H1 (cell line): ENCODE data around the gene CLIC2. TPM values are rescaled to one million over a fixed set of nuclear protein-coding genes. Genes with fewer than 3 reads are reported as not detected.

Experiments used
- CTCF ChIA-PET: fragments of 300-600 bp; sonication (Branson Sonifier 250); formaldehyde crosslinking; loops from one replicate; lab custom pipeline; 2021; ENCODE audit not compliant: partially characterized antibody; lab: Charles Lee
- POLR2A ChIA-PET: fragments of 300-600 bp; sonication (Branson Sonifier 250); formaldehyde crosslinking; loops from one replicate; lab custom pipeline; 2021; ENCODE audit warnings: inconsistent platforms; ENCODE audit not compliant: partially characterized antibody; lab: Charles Lee
- DNase-seq, 2 experiments: peaks; one replicate each; pipeline versions ENCODE4 v3.0.0 to v3.0.0-alpha.2; 2010 to 2022; ENCODE audit warnings: low spot score in 2 of 2, low read depth in 1 of 2, mixed read lengths in 1 of 2
- FAIRE-seq: peaks from 2 replicates; lab custom pipeline; 2011; peaks lifted over from hg19 to GRCh38; lab: Jason Lieb, UNC
- H2AFZ ChIP-seq: 2 replicates; pipeline ENCODE4 v1.8.1; 2012; ENCODE audit warnings: low read length, inconsistent platforms
- H2AK5ac ChIP-seq: 2 replicates; pipeline ENCODE4 v1.6.1; 2013; ENCODE audit warnings: low read depth, low read length
- H2BK120ac ChIP-seq: replicated peaks from 2 replicates; pipeline ENCODE3; 2013; ENCODE audit warnings: low read depth, low read length, inconsistent platforms
- H2BK12ac ChIP-seq: 2 replicates; pipeline ENCODE4 v1.6.1; 2013; ENCODE audit warnings: low read depth, low read length
- H2BK15ac ChIP-seq: 2 replicates; pipeline ENCODE4 v1.6.1; 2013; ENCODE audit warnings: low read length
- H2BK20ac ChIP-seq: 2 replicates; pipeline ENCODE4 v1.6.1; 2013; ENCODE audit warnings: low read length
- H2BK5ac ChIP-seq: 2 replicates; pipeline ENCODE4 v1.6.1; 2013; ENCODE audit warnings: low read depth, low read length
- H3K14ac ChIP-seq: 2 replicates; pipeline ENCODE4 v1.6.1; 2013; ENCODE audit warnings: inconsistent platforms; ENCODE audit not compliant: insufficient read length
- H3K18ac ChIP-seq: 2 replicates; pipeline ENCODE4 v1.6.1; 2013; ENCODE audit warnings: low read length; ENCODE audit errors: extremely low read depth
- H3K23ac ChIP-seq: 2 replicates; pipeline ENCODE4 v1.6.1; 2013; ENCODE audit warnings: inconsistent platforms; ENCODE audit not compliant: insufficient read length
- H3K23me2 ChIP-seq: 2 replicates; pipeline ENCODE4 v1.6.1; 2013; ENCODE audit warnings: low read depth, low read length
- H3K27ac ChIP-seq: 2 replicates; pipeline ENCODE4 v1.6.1; 2011; ENCODE audit warnings: low read depth, low read length, inconsistent platforms
- H3K27me3 ChIP-seq, 4 experiments: replicated peaks in 1 of 4; 1 replicate in 1 of 4; 2 replicates in 3 of 4; pipeline versions ENCODE4 v1.6.1 to v1.8.1; 2011 to 2013; ENCODE audit warnings: low read length in 3 of 4, mild to moderate bottlenecking in 3 of 4, inconsistent platforms in 2 of 4, mixed read lengths in 2 of 4, moderate library complexity in 1 of 4; ENCODE audit not compliant: control insufficient read depth in 3 of 4, insufficient read depth in 3 of 4; ENCODE audit errors: extremely low read depth in 1 of 4
- H3K36me3 ChIP-seq, 4 experiments: 2 replicates each; pipeline versions ENCODE4 v1.6.1 to v1.8.1; 2011 to 2013; ENCODE audit warnings: mild to moderate bottlenecking in 4 of 4, low read length in 3 of 4, moderate library complexity in 2 of 4, control low read depth in 1 of 4, inconsistent platforms in 1 of 4; ENCODE audit not compliant: insufficient read depth in 4 of 4, control insufficient read depth in 2 of 4
- H3K4ac ChIP-seq: replicated peaks from 2 replicates; pipeline ENCODE3; 2013; ENCODE audit warnings: low read length, low read depth, mixed read lengths, inconsistent platforms; ENCODE audit not compliant: insufficient read length
- H3K4me1 ChIP-seq, 4 experiments: replicated peaks in 1 of 4; 1 replicate in 1 of 4; 2 replicates in 3 of 4; pipeline versions ENCODE4 v1.6.1 to v1.8.1; 2011 to 2013; ENCODE audit warnings: low read length in 3 of 4, inconsistent platforms in 2 of 4, mixed read lengths in 1 of 4; ENCODE audit not compliant: insufficient read depth in 4 of 4, control insufficient read depth in 3 of 4
- H3K4me2 ChIP-seq, 2 experiments: 2 replicates each; pipeline versions ENCODE4 v1.6.1 to v1.8.1; 2011 to 2013; ENCODE audit warnings: low read depth in 2 of 2, low read length in 2 of 2, control low read depth in 1 of 2, inconsistent platforms in 1 of 2, mild to moderate bottlenecking in 1 of 2; ENCODE audit not compliant: insufficient read depth in 1 of 2
- H3K4me3 ChIP-seq, 4 experiments: fragments of 200-600, 300-600 bp in 1 of 4; sonication (generic), shearing (Covaris generic), sonication (Bioruptor Twin) in 1 of 4; 2 replicates each; pipeline versions ENCODE4 v1.5.1 to v1.8.1; 2011 to 2016; ENCODE audit warnings: low read length in 4 of 4, low read depth in 3 of 4, control low read depth in 2 of 4, inconsistent platforms in 2 of 4, mild to moderate bottlenecking in 2 of 4, mixed read lengths in 1 of 4, moderate library complexity in 1 of 4; ENCODE audit not compliant: insufficient read depth in 2 of 4; ENCODE audit errors: extremely low read depth in 1 of 4
- H3K56ac ChIP-seq: replicated peaks from 2 replicates; pipeline ENCODE3; 2013; ENCODE audit warnings: low read depth, mild to moderate bottlenecking, mixed read lengths, low read length, inconsistent platforms; ENCODE audit not compliant: insufficient read length
- H3K79me1 ChIP-seq: 2 replicates; pipeline ENCODE4 v1.6.1; 2013; ENCODE audit warnings: low read depth, low read length, control low read depth
- H3K79me2 ChIP-seq, 2 experiments: 2 replicates each; pipeline versions ENCODE4 v1.6.1 to v1.8.1; 2012 to 2013; ENCODE audit warnings: low read length in 2 of 2, mild to moderate bottlenecking in 2 of 2, inconsistent platforms in 1 of 2; ENCODE audit not compliant: insufficient read depth in 2 of 2, control insufficient read depth in 1 of 2
- H3K9ac ChIP-seq, 4 experiments: replicated peaks in 1 of 4; 1 replicate in 1 of 4; 2 replicates in 3 of 4; pipeline versions ENCODE4 v1.6.1 to v1.8.1; 2011 to 2013; ENCODE audit warnings: low read depth in 3 of 4, low read length in 3 of 4, control low read depth in 2 of 4, mild to moderate bottlenecking in 2 of 4, moderate library complexity in 2 of 4, inconsistent platforms in 1 of 4; ENCODE audit errors: extremely low read depth in 1 of 4
- H3K9me3 ChIP-seq, 2 experiments: 2 replicates each; pipeline versions ENCODE4 v1.6.1 to v1.8.1; 2012 to 2013; ENCODE audit warnings: mild to moderate bottlenecking in 2 of 2, moderate library complexity in 2 of 2, control low read depth in 1 of 2, inconsistent platforms in 1 of 2, low read depth in 1 of 2, low read length in 1 of 2, mixed read lengths in 1 of 2; ENCODE audit not compliant: insufficient read depth in 2 of 2
- H4K20me1 ChIP-seq, 2 experiments: replicated peaks in 1 of 2; 2 replicates each; pipeline versions ENCODE3 to v1.8.1; 2011 to 2013; ENCODE audit warnings: inconsistent platforms in 2 of 2, low read length in 2 of 2, mild to moderate bottlenecking in 1 of 2; ENCODE audit not compliant: insufficient read depth in 2 of 2, control insufficient read depth in 1 of 2
- H4K5ac ChIP-seq: 2 replicates; pipeline ENCODE4 v1.6.1; 2013; ENCODE audit warnings: low read length, low read depth, mixed read lengths, inconsistent platforms; ENCODE audit not compliant: insufficient read length
- H4K8ac ChIP-seq: 2 replicates; pipeline ENCODE4 v1.8.0; 2013; ENCODE audit warnings: mild to moderate bottlenecking, moderate library complexity, low read length, inconsistent platforms; ENCODE audit not compliant: insufficient read depth; ENCODE audit errors: extremely low read depth
- H4K91ac ChIP-seq: replicated peaks from 2 replicates; pipeline ENCODE3; 2013; ENCODE audit warnings: low read length, mixed read lengths, inconsistent platforms; ENCODE audit not compliant: insufficient read length
- RAD21 ChIP-seq, 2 experiments: IDR thresholded peaks in 1 of 2; conservative IDR thresholded peaks in 1 of 2; 2 replicates each; pipeline ENCODE4 v1.6.1; 2011; ENCODE audit warnings: low read depth in 2 of 2, low read length in 2 of 2, improper control_type of control experiment in 1 of 2, inconsistent platforms in 1 of 2, mild to moderate bottlenecking in 1 of 2, moderate library complexity in 1 of 2
- YY1 ChIP-seq: IDR thresholded peaks from 2 replicates; pipeline ENCODE4 v1.6.1; 2011; ENCODE audit warnings: low read depth, mild to moderate bottlenecking, low read length
- WGBS, 2 experiments: shearing (Covaris generic) in 1 of 2; methylation state at CpG; one replicate each; pipeline versions ENCODE4 v1.1.6 to v1.1.7; 2013 to 2015; ENCODE audit warnings: low lambda C conversion rate in 2 of 2, mixed read lengths in 2 of 2, inconsistent platforms in 1 of 2, low coverage in 1 of 2, missing lambda C conversion rate in 1 of 2; ENCODE audit not compliant: insufficient replicate concordance in 2 of 2, insufficient coverage in 1 of 2, insufficient read length in 1 of 2; ENCODE audit errors: extremely low coverage in 1 of 2, missing lambda C conversion rate in 1 of 2; 5-methylcytosine and 5-hydroxymethylcytosine counted together
- polyA plus RNA-seq, 7 experiments: library from polyadenylated mRNA; depleted of rRNA in 3 of 7; stranded (reverse) in 5 of 7; unstranded in 2 of 7; fragments of >200 nt in 5 of 7; fragments of 200-250 nt in 2 of 7; gene quantifications; 1 replicate in 5 of 7; 2 replicates in 1 of 7; 4 replicates in 1 of 7; pipeline versions ENCODE4 v1.2.1 to v1.2.3, GENCODE V29; 2011 to 2013; ENCODE audit warnings: missing spikeins in 2 of 7, mixed read lengths in 2 of 7
- total RNA-seq: library from RNA; stranded (reverse); fragmentation: NEBNext Ultra II Directional; extraction: Animal tissue kit (Norgen Biotek cat#: 25700); gene quantifications from 2 replicates; pipeline ENCODE4 v1.2.1, GENCODE V29; 2021
- TF ChIP-seq, protein P1 (sequence below): IDR thresholded peaks from 2 replicates; pipeline ENCODE4 v1.6.1; 2012; ENCODE audit warnings: inconsistent platforms
- TF ChIP-seq, protein P2 (sequence below): IDR thresholded peaks from 2 replicates; pipeline ENCODE4 v1.6.1; 2011; ENCODE audit warnings: low read length, improper control_type of control experiment

The CLIC2 gene
- total and polyA plus RNA-seq, 2 of the 8 experiments (the other 6 are each of a cell fraction or from before 2014, with no cell fraction given) = 0.08 to 0.61 TPM

DNA sequence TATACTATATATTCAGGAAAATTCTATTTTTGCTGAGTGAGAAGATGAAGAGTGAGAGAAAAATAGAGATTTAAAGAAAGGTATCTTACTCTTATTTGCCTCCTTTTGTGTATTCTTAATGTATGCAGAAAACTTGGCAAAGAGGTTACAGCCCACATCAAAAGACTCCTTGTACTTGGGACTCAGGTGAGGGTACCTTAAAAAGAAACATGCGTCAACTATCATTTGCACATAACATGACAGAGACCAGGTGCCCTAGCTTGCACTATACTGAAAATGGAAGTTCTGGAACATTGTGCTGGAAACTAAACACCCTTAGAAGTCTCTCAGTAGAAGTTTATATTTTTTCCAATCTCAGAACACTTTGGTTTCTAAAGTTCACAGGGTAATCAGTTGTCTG, 54.5 kb downstream of the CLIC2 start:
- Histone ChIP-seq H2AFZ (no peak overlapping the region), H3K9ac (no peak overlapping the region), H4K20me1 (no peaks in the 10 kb centered on the region), H2BK120ac (no peak overlapping the region), H3K4ac (no peak overlapping the region), H3K27ac (no peak overlapping the region), H3K23ac (no peak overlapping the region), H3K4me1 (no peaks in the 10 kb centered on the region), H2BK5ac (no peak overlapping the region), H2BK12ac (no peak overlapping the region), H3K23me2 (no peaks in the 10 kb centered on the region), H3K14ac (no peak overlapping the region), H3K18ac (no peak overlapping the region), H4K91ac (no peak overlapping the region), H2AK5ac (no peak overlapping the region), H4K5ac (no peak overlapping the region), H3K56ac (no peak overlapping the region), H2BK15ac (no peak overlapping the region), H4K8ac (no peak overlapping the region), H2BK20ac (no peak overlapping the region), H3K4me2 (no peak overlapping the region), H3K4me3 (no peak overlapping the region), H3K27me3 (no peaks in the 10 kb centered on the region), H3K9me3 (no peaks in the 10 kb centered on the region), H3K79me2 (no peaks in the 10 kb centered on the region), H3K36me3 (no peaks in the 10 kb centered on the region), H3K79me1 (no peaks in the 10 kb centered on the region)
- 83% methylated on average over 1 of the region's 1 CpG; no CpG with 5 or more reads in 1 of the 2 experiments for WGBS, 2 experiments
- FAIRE-seq (no peak), DNase-seq (no peak)
- ChIA-PET POLR2A (no interaction called here), CTCF (no interaction called here)
- TF ChIP-seq, protein P1, sequence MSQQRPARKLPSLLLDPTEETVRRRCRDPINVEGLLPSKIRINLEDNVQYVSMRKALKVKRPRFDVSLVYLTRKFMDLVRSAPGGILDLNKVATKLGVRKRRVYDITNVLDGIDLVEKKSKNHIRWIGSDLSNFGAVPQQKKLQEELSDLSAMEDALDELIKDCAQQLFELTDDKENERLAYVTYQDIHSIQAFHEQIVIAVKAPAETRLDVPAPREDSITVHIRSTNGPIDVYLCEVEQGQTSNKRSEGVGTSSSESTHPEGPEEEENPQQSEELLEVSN = no peak
- TF ChIP-seq RAD21 (IDR thresholded peaks at IDR 0.05 in 1 of 2, conservative IDR thresholded peaks at IDR 0.05 in 1 of 2; ENCODE audit: low read depth in 2 of 2, low read length in 2 of 2) (no peak), YY1 (no peak)
- TF ChIP-seq, protein P2, sequence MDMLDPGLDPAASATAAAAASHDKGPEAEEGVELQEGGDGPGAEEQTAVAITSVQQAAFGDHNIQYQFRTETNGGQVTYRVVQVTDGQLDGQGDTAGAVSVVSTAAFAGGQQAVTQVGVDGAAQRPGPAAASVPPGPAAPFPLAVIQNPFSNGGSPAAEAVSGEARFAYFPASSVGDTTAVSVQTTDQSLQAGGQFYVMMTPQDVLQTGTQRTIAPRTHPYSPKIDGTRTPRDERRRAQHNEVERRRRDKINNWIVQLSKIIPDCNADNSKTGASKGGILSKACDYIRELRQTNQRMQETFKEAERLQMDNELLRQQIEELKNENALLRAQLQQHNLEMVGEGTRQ = no peak
